ENCODE data around the gene RBM18.
A peak's percentile ranks its signal among the peaks of the same experiment; 100 is the strongest.

RBM18 gene

GRCh38 chr9:122191584-122191983 lies 73.1 kb downstream of the RBM18 start:
- no peak for DNase-seq (ENCODE audit: low read depth, low spot score)
- H3K4me3 ChIP-seq (ENCODE audit: low read length): no peak overlapping the region

- DNase-seq (ENCODE audit: low read depth, low spot score): peak; percentile 28
- H3K4me3 ChIP-seq (ENCODE audit: low read length): no peak overlapping the region
These were observed 73.9 kb downstream of the RBM18 start for GRCh38 chr9:122190597-122191381.

GRCh38 chr9:122188369-122188768 lies 76.3 kb downstream of the RBM18 start:
- H3K4me3 ChIP-seq (ENCODE audit: low read length): no peak overlapping the region
- no peak for DNase-seq (ENCODE audit: low read depth, low spot score)
